Gastroesophageal sphincter (tissue), 3 donors: ENCODE results near the gene ANKS1B.

Source experiments
- EP300 ChIP-seq: sonication (generic); formaldehyde crosslinking; IDR thresholded peaks from one replicate; pipeline ENCODE4 v1.6.1; 2017; ENCODE audit warnings: antibody characterized with exemption, mild to moderate bottlenecking
- POLR2A ChIP-seq, 2 donors: fragments of 450-650 bp; IDR thresholded peaks; one replicate each; pipeline ENCODE4 v1.6.1; 2017; ENCODE audit warnings: antibody characterized with exemption in 2 of 2, mild to moderate bottlenecking in 2 of 2, moderate library complexity in 1 of 2
- POLR2AphosphoS5 ChIP-seq: sonication (generic); formaldehyde crosslinking; IDR thresholded peaks from one replicate; pipeline ENCODE4 v1.6.1; 2017; ENCODE audit warnings: antibody characterized with exemption
- TF ChIP-seq, protein P1 (sequence below), 4 experiments: fragments of 200-600 bp in 2 of 4; fragments of 450-650 bp in 2 of 4; sonication (generic) in 1 of 4; IDR thresholded peaks; one replicate each; pipeline ENCODE4 v1.5.1; 2017 to 2019; ENCODE audit warnings: antibody characterized with exemption in 4 of 4, mild to moderate bottlenecking in 2 of 4, moderate library complexity in 2 of 4

DNA sequence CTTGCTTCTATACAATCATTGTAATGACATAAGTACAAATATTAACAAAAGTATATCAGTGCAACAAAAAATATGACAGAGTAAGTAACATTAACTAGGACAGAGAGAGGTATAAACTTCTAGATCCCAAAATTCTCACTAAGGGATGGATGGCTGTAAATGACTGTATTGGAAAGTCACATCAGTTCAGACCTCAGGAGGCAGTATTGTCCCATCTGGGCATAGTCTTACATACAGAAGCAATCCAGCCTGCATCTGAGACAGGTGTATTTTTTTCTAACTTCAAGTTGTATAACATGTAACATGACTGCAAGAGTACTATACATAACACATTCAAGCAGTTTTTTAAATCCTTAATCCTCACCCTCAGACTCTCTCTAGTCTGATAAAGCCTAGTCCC is 238.2 kb downstream of the ANKS1B start:
- TF ChIP-seq, protein P1, sequence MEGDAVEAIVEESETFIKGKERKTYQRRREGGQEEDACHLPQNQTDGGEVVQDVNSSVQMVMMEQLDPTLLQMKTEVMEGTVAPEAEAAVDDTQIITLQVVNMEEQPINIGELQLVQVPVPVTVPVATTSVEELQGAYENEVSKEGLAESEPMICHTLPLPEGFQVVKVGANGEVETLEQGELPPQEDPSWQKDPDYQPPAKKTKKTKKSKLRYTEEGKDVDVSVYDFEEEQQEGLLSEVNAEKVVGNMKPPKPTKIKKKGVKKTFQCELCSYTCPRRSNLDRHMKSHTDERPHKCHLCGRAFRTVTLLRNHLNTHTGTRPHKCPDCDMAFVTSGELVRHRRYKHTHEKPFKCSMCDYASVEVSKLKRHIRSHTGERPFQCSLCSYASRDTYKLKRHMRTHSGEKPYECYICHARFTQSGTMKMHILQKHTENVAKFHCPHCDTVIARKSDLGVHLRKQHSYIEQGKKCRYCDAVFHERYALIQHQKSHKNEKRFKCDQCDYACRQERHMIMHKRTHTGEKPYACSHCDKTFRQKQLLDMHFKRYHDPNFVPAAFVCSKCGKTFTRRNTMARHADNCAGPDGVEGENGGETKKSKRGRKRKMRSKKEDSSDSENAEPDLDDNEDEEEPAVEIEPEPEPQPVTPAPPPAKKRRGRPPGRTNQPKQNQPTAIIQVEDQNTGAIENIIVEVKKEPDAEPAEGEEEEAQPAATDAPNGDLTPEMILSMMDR (IDR thresholded peaks at IDR 0.05): no peak
- TF ChIP-seq POLR2A (IDR thresholded peaks at IDR 0.05) (no peak), POLR2AphosphoS5 (no peak), EP300 (no peak)
